Stomach (tissue), 4 donors: ENCODE data around the gene TOR1B.

Experiments
- CTCF ChIP-seq, 7 experiments: fragments of 450-650 bp in 4 of 7; fragments of 200-600 bp in 3 of 7; sonication (generic) in 3 of 7; IDR thresholded peaks; one replicate each; pipeline ENCODE4 v1.5.1; 2016 to 2019; ENCODE audit warnings: antibody characterized with exemption in 7 of 7, control low read depth in 2 of 7, mild to moderate bottlenecking in 1 of 7
- EP300 ChIP-seq: sonication (generic); formaldehyde crosslinking; IDR thresholded peaks from one replicate; pipeline ENCODE4 v1.6.1; 2017; ENCODE audit warnings: antibody characterized with exemption
- POLR2A ChIP-seq, 4 donors: fragments of 450-650 bp; IDR thresholded peaks; one replicate each; pipeline ENCODE4 v1.6.1; 2016; ENCODE audit warnings: antibody characterized with exemption in 4 of 4, control low read depth in 2 of 4, mild to moderate bottlenecking in 1 of 4, moderate library complexity in 1 of 4
- POLR2AphosphoS5 ChIP-seq, 3 donors: sonication (generic); formaldehyde crosslinking; IDR thresholded peaks; one replicate each; pipeline ENCODE4 v1.6.1; 2016; ENCODE audit warnings: antibody characterized with exemption in 3 of 3

GRCh38 chr9:129841071-129841470, 38.1 kb downstream of the TOR1B start:
- TF ChIP-seq CTCF (IDR thresholded peaks at IDR 0.05), result no peak
- no peak for TF ChIP-seq POLR2AphosphoS5 (IDR thresholded peaks at IDR 0.05)
- no peak for TF ChIP-seq EP300
- no peak for TF ChIP-seq POLR2A (IDR thresholded peaks at IDR 0.05)
